Ascending aorta (tissue), 2 donors: ENCODE measurements around the gene ZBED6. TPM values are rescaled to one million over a fixed set of nuclear protein-coding genes. Genes with fewer than 3 reads are reported as not detected.

Experiments
- DNase-seq, 2 donors: peaks; one replicate each; pipeline ENCODE4 v3.0.0-alpha.2; 2019; ENCODE audit warnings: low spot score in 2 of 2
- H3K27ac ChIP-seq, 2 donors: fragments of 200-600 bp; sonication (generic); one replicate each; pipeline ENCODE4 v1.5.1; 2016 to 2017; ENCODE audit warnings: mild to moderate bottlenecking in 1 of 2
- H3K27me3 ChIP-seq: fragments of 200-600 bp; sonication (generic); one replicate; pipeline ENCODE4 v1.5.1; 2017
- H3K36me3 ChIP-seq, 2 donors: fragments of 200-600 bp; sonication (generic); one replicate each; pipeline ENCODE4 v1.5.1; 2016
- H3K4me1 ChIP-seq, 2 donors: fragments of 200-600 bp; sonication (generic); one replicate each; pipeline ENCODE4 v1.5.1; 2016 to 2017; ENCODE audit warnings: mild to moderate bottlenecking in 1 of 2
- H3K4me3 ChIP-seq, 2 donors: fragments of 200-600 bp; sonication (generic); one replicate each; pipeline ENCODE4 v1.5.1; 2016 to 2017; ENCODE audit warnings: mild to moderate bottlenecking in 1 of 2
- H3K9me3 ChIP-seq, 2 donors: fragments of 200-600 bp; sonication (generic); one replicate each; pipeline ENCODE4 v1.5.1; 2016
- intact Hi-C: fragments of 100-400 bp; cut with DNase I; formaldehyde crosslinking; loops from one replicate; pipeline ENCODE4 v1.15.1; 2023
- total RNA-seq: library from RNA; depleted of rRNA; stranded (reverse); fragments of >200 nt; gene quantifications from one replicate; pipeline ENCODE4 v1.1.0, GENCODE V29; 2016
- TF ChIP-seq, protein P1 (sequence below), 3 experiments: fragments of 200-600 bp in 2 of 3; fragments of 450-650 bp in 1 of 3; sonication (generic) in 2 of 3; IDR thresholded peaks; one replicate each; pipeline ENCODE4 v1.5.1; 2016 to 2019; ENCODE audit warnings: antibody characterized with exemption in 3 of 3, mild to moderate bottlenecking in 1 of 3, moderate library complexity in 1 of 3

The ZBED6 gene
- total RNA-seq, 1 donor from 2014 or later = 1.5 TPM

- intact Hi-C loops = no loop called here
- H3K9me3 ChIP-seq = no peaks in the 10 kb centered on the region
- peaks cover 6 to 29% of the 10 kb centered on the region in 2 donors for H3K36me3 ChIP-seq
- TF ChIP-seq, protein P1, sequence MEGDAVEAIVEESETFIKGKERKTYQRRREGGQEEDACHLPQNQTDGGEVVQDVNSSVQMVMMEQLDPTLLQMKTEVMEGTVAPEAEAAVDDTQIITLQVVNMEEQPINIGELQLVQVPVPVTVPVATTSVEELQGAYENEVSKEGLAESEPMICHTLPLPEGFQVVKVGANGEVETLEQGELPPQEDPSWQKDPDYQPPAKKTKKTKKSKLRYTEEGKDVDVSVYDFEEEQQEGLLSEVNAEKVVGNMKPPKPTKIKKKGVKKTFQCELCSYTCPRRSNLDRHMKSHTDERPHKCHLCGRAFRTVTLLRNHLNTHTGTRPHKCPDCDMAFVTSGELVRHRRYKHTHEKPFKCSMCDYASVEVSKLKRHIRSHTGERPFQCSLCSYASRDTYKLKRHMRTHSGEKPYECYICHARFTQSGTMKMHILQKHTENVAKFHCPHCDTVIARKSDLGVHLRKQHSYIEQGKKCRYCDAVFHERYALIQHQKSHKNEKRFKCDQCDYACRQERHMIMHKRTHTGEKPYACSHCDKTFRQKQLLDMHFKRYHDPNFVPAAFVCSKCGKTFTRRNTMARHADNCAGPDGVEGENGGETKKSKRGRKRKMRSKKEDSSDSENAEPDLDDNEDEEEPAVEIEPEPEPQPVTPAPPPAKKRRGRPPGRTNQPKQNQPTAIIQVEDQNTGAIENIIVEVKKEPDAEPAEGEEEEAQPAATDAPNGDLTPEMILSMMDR (IDR thresholded peaks at IDR 0.05) = no peak
- no peak overlapping the region for H3K4me3 ChIP-seq
- H3K4me1 ChIP-seq = peaks cover 4 to 25% of the 10 kb centered on the region in 2 donors
- no peaks in the 10 kb centered on the region for H3K27me3 ChIP-seq
- DNase-seq = no peak
- no peak overlapping the region for H3K27ac ChIP-seq
These were observed 11.8 kb downstream of the ZBED6 start for GRCh38 chr1:203807196-203807595.

GRCh38 chr1:203813581-203814341 is 18.3 kb downstream of the ZBED6 start:
- Histone ChIP-seq H3K9me3 (no peaks in the 10 kb centered on the region), H3K27ac (no peak overlapping the region), H3K4me1 (peaks cover 4 to 14% of the 10 kb centered on the region in 2 donors), H3K36me3 (peaks cover 33 to 44% of the 10 kb centered on the region in 2 donors), H3K4me3 (no peak overlapping the region), H3K27me3 (no peaks in the 10 kb centered on the region)
- intact Hi-C loops = no loop called here
- no peak for DNase-seq
- TF ChIP-seq, protein P1 (IDR thresholded peaks at IDR 0.05) = no peak

- H3K36me3 ChIP-seq = peaks cover 64 to 74% of the 10 kb centered on the region in 2 donors
- H3K4me3 ChIP-seq = no peak overlapping the region
- no peak overlapping the region for H3K27ac ChIP-seq
- H3K4me1 ChIP-seq = no peaks in the 10 kb centered on the region
- TF ChIP-seq, protein P1 (IDR thresholded peaks at IDR 0.05) = no peak
- no peaks in the 10 kb centered on the region for H3K9me3 ChIP-seq
- intact Hi-C loops = no loop called here
- no peaks in the 10 kb centered on the region for H3K27me3 ChIP-seq
- no peak for DNase-seq
These were observed 23.0 kb downstream of the ZBED6 start for GRCh38 chr1:203818399-203818798.

DNA sequence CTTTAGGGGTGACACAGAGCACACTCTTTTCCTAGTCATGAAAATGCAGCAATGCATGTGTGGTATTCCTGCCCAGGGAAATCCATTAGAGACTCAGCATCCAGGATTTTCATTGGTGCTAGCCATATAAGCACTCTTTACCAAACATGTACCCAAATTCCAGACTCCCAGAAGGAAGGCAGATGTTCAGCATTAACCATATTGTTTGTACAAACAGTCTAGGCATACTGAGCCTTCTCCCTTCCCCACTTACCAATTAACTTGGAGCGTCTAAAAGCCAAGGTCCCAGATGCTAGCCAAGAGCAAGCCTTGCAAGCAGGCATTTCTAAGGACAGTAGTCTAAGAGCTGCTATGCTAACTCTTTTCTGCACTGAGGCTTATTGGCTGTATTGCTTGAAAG is 27.9 kb downstream of the ZBED6 start:
- Histone ChIP-seq H3K9me3 (no peaks in the 10 kb centered on the region), H3K4me3 (no peak overlapping the region), H3K27ac (no peak overlapping the region), H3K36me3 (peaks cover 51 to 64% of the 10 kb centered on the region in 2 donors), H3K27me3 (no peaks in the 10 kb centered on the region), H3K4me1 (no peaks in the 10 kb centered on the region)
- intact Hi-C loops = no loop called here
- TF ChIP-seq, protein P1 (IDR thresholded peaks at IDR 0.05) = no peak
- DNase-seq = no peak

- H3K4me3 ChIP-seq = no peak overlapping the region
- no peaks in the 10 kb centered on the region for H3K9me3 ChIP-seq
- TF ChIP-seq, protein P1 (IDR thresholded peaks at IDR 0.05) = no peak
- peaks cover 51 to 58% of the 10 kb centered on the region in 2 donors for H3K36me3 ChIP-seq
- no peak for DNase-seq
- H3K27me3 ChIP-seq = no peaks in the 10 kb centered on the region
- intact Hi-C loops = no loop called here
- H3K27ac ChIP-seq = no peak overlapping the region
- H3K4me1 ChIP-seq = peaks cover 3 to 15% of the 10 kb centered on the region in 2 donors
These were observed 30.8 kb downstream of the ZBED6 start for GRCh38 chr1:203826175-203826574.
